Vagina (tissue), 2 donors: Measurements from ENCODE around the gene CHEK1. TPM values are rescaled to one million over a fixed set of nuclear protein-coding genes. Genes with fewer than 3 reads are reported as not detected.
"Not testable (repeated sequence)": the region's sequence is repeated elsewhere in the genome, so short reads cannot be mapped to it uniquely, and the experiment has no call there.

ENCODE experiments used
- DNase-seq, 2 donors: peaks; one replicate each; pipeline ENCODE4 v3.0.0-alpha.2; 2017; ENCODE audit errors: extremely low spot score in 2 of 2
- H3K27ac ChIP-seq: fragments of 200-600 bp; sonication (generic); one replicate; pipeline ENCODE4 v1.5.1; 2019
- H3K27me3 ChIP-seq: fragments of 200-600 bp; sonication (generic); one replicate; pipeline ENCODE4 v1.5.1; 2019
- H3K36me3 ChIP-seq, 2 donors: fragments of 200-600 bp; sonication (generic); one replicate each; pipeline ENCODE4 v1.5.1; 2017 to 2019
- H3K4me1 ChIP-seq: fragments of 200-600 bp; sonication (generic); one replicate; pipeline ENCODE4 v1.5.1; 2019
- H3K4me3 ChIP-seq, 2 donors: fragments of 200-600 bp; sonication (generic); 1 replicate in 1 of 2; 2 replicates in 1 of 2; pipeline ENCODE4 v1.5.1; 2016 to 2019
- H3K9me3 ChIP-seq: fragments of 200-600 bp; sonication (generic); one replicate; pipeline ENCODE4 v1.5.1; 2019
- CTCF ChIP-seq, 3 experiments: fragments of 450-650 bp in 2 of 3; fragments of 200-600 bp in 1 of 3; sonication (generic) in 1 of 3; IDR thresholded peaks; one replicate each; pipeline ENCODE4 v1.5.1; 2017 to 2019; ENCODE audit warnings: antibody characterized with exemption in 3 of 3, mild to moderate bottlenecking in 2 of 3, moderate library complexity in 2 of 3
- POLR2A ChIP-seq, 2 donors: fragments of 450-650 bp; IDR thresholded peaks; one replicate each; pipeline ENCODE4 v1.6.1; 2017; ENCODE audit warnings: antibody characterized with exemption in 2 of 2, mild to moderate bottlenecking in 2 of 2, moderate library complexity in 2 of 2
- POLR2AphosphoS5 ChIP-seq, 2 donors: sonication (generic); formaldehyde crosslinking; IDR thresholded peaks; one replicate each; pipeline ENCODE4 v1.9.0; 2017; ENCODE audit warnings: antibody characterized with exemption in 2 of 2, mild to moderate bottlenecking in 2 of 2, low read depth in 1 of 2; ENCODE audit not compliant: insufficient read depth in 1 of 2
- intact Hi-C: fragments of 100-400 bp; cut with DNase I; formaldehyde crosslinking; loops from one replicate; pipeline ENCODE4 v1.15.1; 2023
- total RNA-seq: library from RNA; depleted of rRNA; stranded (reverse); fragments of >200 nt; gene quantifications from one replicate; pipeline ENCODE4 v1.2.3, GENCODE V29; 2016

CHEK1 gene
- total RNA-seq, 1 donor from 2014 or later = 2.5 TPM

- Histone ChIP-seq H3K27ac (no peak overlapping the region), H3K4me3 (no peak overlapping the region), H3K4me1 (no peaks in the 10 kb centered on the region), H3K9me3 (no peaks in the 10 kb centered on the region), H3K36me3 (no peaks in the 10 kb centered on the region), H3K27me3 (no peaks in the 10 kb centered on the region)
- TF ChIP-seq POLR2AphosphoS5 (IDR thresholded peaks at IDR 0.05; ENCODE audit: insufficient read depth in 1 of 2, low read depth in 1 of 2) (no peak), POLR2A (IDR thresholded peaks at IDR 0.05) (no peak)
- intact Hi-C loops = no loop called here
- no peak for DNase-seq
These were observed 70.0 kb downstream of the CHEK1 start for GRCh38 chr11:125694951-125695350.

- H3K4me3 ChIP-seq = no peak overlapping the region
- no peak for DNase-seq
- no peaks in the 10 kb centered on the region for H3K36me3 ChIP-seq
- H3K9me3 ChIP-seq = no peaks in the 10 kb centered on the region
- no peaks in the 10 kb centered on the region for H3K27me3 ChIP-seq
- no peaks in the 10 kb centered on the region for H3K4me1 ChIP-seq
- no peak overlapping the region for H3K27ac ChIP-seq
- intact Hi-C loops = no loop called here
- TF ChIP-seq CTCF (IDR thresholded peaks at IDR 0.05) (no peak), POLR2A (IDR thresholded peaks at IDR 0.05) (no peak), POLR2AphosphoS5 (IDR thresholded peaks at IDR 0.05; ENCODE audit: insufficient read depth in 1 of 2, low read depth in 1 of 2) (no peak)
These were observed 76.2 kb downstream of the CHEK1 start for GRCh38 chr11:125701018-125701610.

GRCh38 chr11:125701858-125702621, 77.1 kb downstream of the CHEK1 start:
- H3K9me3 ChIP-seq = no peaks in the 10 kb centered on the region
- intact Hi-C loops = no loop called here
- DNase-seq = no peak
- H3K4me3 ChIP-seq = no peak overlapping the region
- H3K27me3 ChIP-seq = no peaks in the 10 kb centered on the region
- no peaks in the 10 kb centered on the region for H3K4me1 ChIP-seq
- H3K36me3 ChIP-seq = no peaks in the 10 kb centered on the region
- H3K27ac ChIP-seq = no peak overlapping the region
- TF ChIP-seq CTCF (IDR thresholded peaks at IDR 0.05) = no peak
- TF ChIP-seq POLR2AphosphoS5 (IDR thresholded peaks at IDR 0.05; ENCODE audit: insufficient read depth in 1 of 2, low read depth in 1 of 2) = no peak
- TF ChIP-seq POLR2A (IDR thresholded peaks at IDR 0.05) = no peak

- H3K27me3 ChIP-seq, H3K36me3 ChIP-seq, H3K27ac ChIP-seq, H3K4me1 ChIP-seq, H3K4me3 ChIP-seq, DNase-seq, intact Hi-C loops, H3K9me3 ChIP-seq: not testable (repeated sequence)
These were observed 79.7 kb downstream of the CHEK1 start for GRCh38 chr11:125704686-125705085.

- no peak for TF ChIP-seq CTCF (IDR thresholded peaks at IDR 0.05)
- TF ChIP-seq POLR2A (IDR thresholded peaks at IDR 0.05) = no peak
- no peak for TF ChIP-seq POLR2AphosphoS5 (IDR thresholded peaks at IDR 0.05; ENCODE audit: insufficient read depth in 1 of 2, low read depth in 1 of 2)
- no peak overlapping the region for H3K27ac ChIP-seq
- no peaks in the 10 kb centered on the region for H3K36me3 ChIP-seq
- intact Hi-C loops = no loop called here
- DNase-seq = no peak
- H3K4me3 ChIP-seq = no peak overlapping the region
- no peaks in the 10 kb centered on the region for H3K27me3 ChIP-seq
- H3K9me3 ChIP-seq = no peaks in the 10 kb centered on the region
- H3K4me1 ChIP-seq = no peaks in the 10 kb centered on the region
These were observed 95.8 kb downstream of the CHEK1 start for GRCh38 chr11:125720781-125721180.

GRCh38 chr11:125724125-125724524, 99.2 kb downstream of the CHEK1 start:
- no peaks in the 10 kb centered on the region for H3K36me3 ChIP-seq
- H3K4me1 ChIP-seq = no peaks in the 10 kb centered on the region
- intact Hi-C loops = no loop called here
- DNase-seq = no peak
- H3K9me3 ChIP-seq = no peaks in the 10 kb centered on the region
- H3K27me3 ChIP-seq = no peaks in the 10 kb centered on the region
- TF ChIP-seq CTCF (IDR thresholded peaks at IDR 0.05) (no peak), POLR2A (IDR thresholded peaks at IDR 0.05) (no peak), POLR2AphosphoS5 (IDR thresholded peaks at IDR 0.05; ENCODE audit: insufficient read depth in 1 of 2, low read depth in 1 of 2) (no peak)
- H3K4me3 ChIP-seq = no peak overlapping the region
- H3K27ac ChIP-seq = no peak overlapping the region
